H9 (cell line): Measurements from ENCODE around the gene PARD3. TPM values are rescaled to one million over a fixed set of nuclear protein-coding genes. Genes with fewer than 3 reads are reported as not detected.

Experiments used
- DNase-seq: peaks from one replicate; pipeline ENCODE4 v3.0.0-alpha.2; 2017
- H2AFZ ChIP-seq: one replicate; pipeline ENCODE4 v1.6.1; 2013; ENCODE audit warnings: mild to moderate bottlenecking, low read length, control low read depth, moderate library complexity
- H2AK5ac ChIP-seq: 2 replicates; pipeline ENCODE4 v1.6.1; 2013; ENCODE audit warnings: low read length, control low read depth, mixed read lengths; ENCODE audit not compliant: insufficient read length
- H2BK120ac ChIP-seq: one replicate; pipeline ENCODE4 v1.6.1; 2013; ENCODE audit warnings: low read depth, mild to moderate bottlenecking, low read length, control low read depth, inconsistent platforms; ENCODE audit not compliant: poor library complexity, severe bottlenecking
- H2BK12ac ChIP-seq: 2 replicates; pipeline ENCODE4 v1.6.1; 2013; ENCODE audit warnings: low read length, control low read depth, mixed read lengths, low read depth; ENCODE audit not compliant: insufficient read length
- H2BK15ac ChIP-seq: 2 replicates; pipeline ENCODE4 v1.6.1; 2013; ENCODE audit warnings: low read depth, low read length, control low read depth
- H2BK20ac ChIP-seq: one replicate; pipeline ENCODE4 v1.6.1; 2013; ENCODE audit warnings: low read depth, mild to moderate bottlenecking, low read length, control low read depth, inconsistent platforms; ENCODE audit not compliant: poor library complexity, severe bottlenecking
- H2BK5ac ChIP-seq: 2 replicates; pipeline ENCODE4 v1.6.1; 2013; ENCODE audit warnings: low read length, control low read depth, mixed read lengths; ENCODE audit not compliant: insufficient read length
- H3K14ac ChIP-seq: 2 replicates; pipeline ENCODE4 v1.6.1; 2013; ENCODE audit warnings: low read length, control low read depth; ENCODE audit not compliant: insufficient read depth
- H3K18ac ChIP-seq: 2 replicates; pipeline ENCODE4 v1.6.1; 2013; ENCODE audit warnings: low read depth, mild to moderate bottlenecking, mixed read lengths, low read length, control low read depth; ENCODE audit not compliant: insufficient read length
- H3K23ac ChIP-seq: 2 replicates; pipeline ENCODE4 v1.6.1; 2013; ENCODE audit warnings: low read length, control low read depth, mixed read lengths, low read depth; ENCODE audit not compliant: insufficient read length
- H3K23me2 ChIP-seq: 2 replicates; pipeline ENCODE4 v1.6.1; 2013; ENCODE audit warnings: low read depth, mild to moderate bottlenecking, mixed read lengths, low read length, control low read depth; ENCODE audit not compliant: insufficient read length, poor library complexity, severe bottlenecking
- H3K27ac ChIP-seq: 2 replicates; pipeline ENCODE4 v1.5.1; 2013; ENCODE audit warnings: low read length, control low read depth, mixed read lengths, low read depth; ENCODE audit not compliant: insufficient read length
- H3K27me3 ChIP-seq: 2 replicates; pipeline ENCODE4 v1.6.1; 2013; ENCODE audit warnings: low read length, control low read depth, inconsistent platforms; ENCODE audit not compliant: insufficient read depth
- H3K4ac ChIP-seq: 2 replicates; pipeline ENCODE4 v1.6.1; 2013; ENCODE audit warnings: low read depth, mild to moderate bottlenecking, control low read depth, inconsistent platforms, low read length, moderate library complexity
- H3K4me1 ChIP-seq: 2 replicates; pipeline ENCODE4 v1.6.1; 2013; ENCODE audit warnings: low read length, control low read depth, inconsistent platforms; ENCODE audit not compliant: insufficient read depth
- H3K4me2 ChIP-seq: 2 replicates; pipeline ENCODE4 v1.6.1; 2013; ENCODE audit warnings: low read length, control low read depth, mixed read lengths; ENCODE audit not compliant: insufficient read length, insufficient read depth
- H3K56ac ChIP-seq: 2 replicates; pipeline ENCODE4 v1.6.1; 2013; ENCODE audit warnings: low read depth, mild to moderate bottlenecking, mixed read lengths, low read length, control low read depth; ENCODE audit not compliant: insufficient read length
- H3K79me1 ChIP-seq: 2 replicates; pipeline ENCODE4 v1.6.1; 2013; ENCODE audit warnings: low read depth, mild to moderate bottlenecking, moderate library complexity, low read length, control low read depth, inconsistent platforms; ENCODE audit not compliant: insufficient read depth, poor library complexity, severe bottlenecking
- H3K79me2 ChIP-seq: 2 replicates; pipeline ENCODE4 v1.6.1; 2013; ENCODE audit warnings: low read length, control low read depth, inconsistent platforms; ENCODE audit not compliant: insufficient read depth
- H3K9ac ChIP-seq: 2 replicates; pipeline ENCODE4 v1.6.1; 2013; ENCODE audit warnings: low read length, control low read depth, mixed read lengths; ENCODE audit not compliant: insufficient read length; ENCODE audit errors: extremely low read depth
- H3K9me3 ChIP-seq: one replicate; pipeline ENCODE4 v1.6.1; 2013; ENCODE audit warnings: low read depth, low read length, inconsistent platforms; ENCODE audit not compliant: control insufficient read depth
- H3T11ph ChIP-seq: one replicate; pipeline ENCODE4 v1.6.1; 2013; ENCODE audit warnings: mild to moderate bottlenecking, low read length, control low read depth, inconsistent platforms
- H4K20me1 ChIP-seq: one replicate; pipeline ENCODE4 v1.6.1; 2013; ENCODE audit not compliant: control insufficient read depth, insufficient read length, insufficient read depth
- H4K5ac ChIP-seq: 2 replicates; pipeline ENCODE4 v1.6.1; 2013; ENCODE audit warnings: low read depth, mild to moderate bottlenecking, mixed read lengths, low read length, control low read depth; ENCODE audit not compliant: insufficient read length
- H4K8ac ChIP-seq: replicated peaks from 2 replicates; pipeline ENCODE4 v1.6.1; 2013; ENCODE audit warnings: low read length, control low read depth, mixed read lengths, low read depth; ENCODE audit not compliant: insufficient read length
- H4K91ac ChIP-seq: 2 replicates; pipeline ENCODE4 v1.6.1; 2013; ENCODE audit warnings: low read depth, mild to moderate bottlenecking, moderate library complexity, mixed read lengths, low read length, control low read depth; ENCODE audit not compliant: insufficient read length
- H3K27ac Mint-ChIP-seq, 3 experiments: 2 replicates in 2 of 3; 3 replicates in 1 of 3; pipeline ENCODE4 v1.8.0; 2020 to 2021; ENCODE audit warnings: mixed read lengths in 3 of 3, mild to moderate bottlenecking in 1 of 3, moderate library complexity in 1 of 3
- H3K27me3 Mint-ChIP-seq: 2 replicates; pipeline ENCODE4 v1.8.0; 2021; ENCODE audit warnings: low read depth, mild to moderate bottlenecking, moderate library complexity, mixed read lengths
- H3K36me3 Mint-ChIP-seq, 3 experiments: 2 replicates in 2 of 3; 3 replicates in 1 of 3; pipeline ENCODE4 v1.8.0; 2020 to 2021; ENCODE audit warnings: low read depth in 3 of 3, mixed read lengths in 3 of 3; ENCODE audit not compliant: insufficient read depth in 1 of 3
- H3K4me1 Mint-ChIP-seq, 2 experiments: 2 replicates each; pipeline ENCODE4 v1.8.0; 2020; ENCODE audit warnings: mixed read lengths in 2 of 2
- H3K4me3 Mint-ChIP-seq, 2 experiments: 2 replicates in 1 of 2; 3 replicates in 1 of 2; pipeline ENCODE4 v1.8.0; 2020 to 2021; ENCODE audit warnings: mild to moderate bottlenecking in 2 of 2, mixed read lengths in 2 of 2, moderate library complexity in 1 of 2
- H3K9me3 Mint-ChIP-seq, 2 experiments: 2 replicates in 1 of 2; 3 replicates in 1 of 2; pipeline ENCODE4 v1.8.0; 2020; ENCODE audit warnings: mild to moderate bottlenecking in 2 of 2, mixed read lengths in 2 of 2, moderate library complexity in 1 of 2
- WGBS: extraction: QIAGEN DNeasy Blood & Tissue Kit; methylation state at CpG from one replicate; pipeline ENCODE4 v1.1.7; 2013; ENCODE audit warnings: missing lambda C conversion rate, low lambda C conversion rate, mixed read lengths; ENCODE audit not compliant: insufficient read length; ENCODE audit errors: extremely low coverage; 5-methylcytosine and 5-hydroxymethylcytosine counted together
- total RNA-seq: library from RNA; stranded (reverse); gene quantifications from 2 replicates; pipeline ENCODE4 v1.2.1, GENCODE V29; 2021
- TF ChIP-seq, protein P1 (sequence below): fragments of 200-600 bp; sonication (generic); conservative IDR thresholded peaks from 3 replicates; pipeline ENCODE4 v1.8.0; 2021; ENCODE audit warnings: antibody characterized with exemption, mild to moderate bottlenecking

PARD3 gene
- total RNA-seq, 1 experiment from 2014 or later = 44.7 TPM

DNA sequence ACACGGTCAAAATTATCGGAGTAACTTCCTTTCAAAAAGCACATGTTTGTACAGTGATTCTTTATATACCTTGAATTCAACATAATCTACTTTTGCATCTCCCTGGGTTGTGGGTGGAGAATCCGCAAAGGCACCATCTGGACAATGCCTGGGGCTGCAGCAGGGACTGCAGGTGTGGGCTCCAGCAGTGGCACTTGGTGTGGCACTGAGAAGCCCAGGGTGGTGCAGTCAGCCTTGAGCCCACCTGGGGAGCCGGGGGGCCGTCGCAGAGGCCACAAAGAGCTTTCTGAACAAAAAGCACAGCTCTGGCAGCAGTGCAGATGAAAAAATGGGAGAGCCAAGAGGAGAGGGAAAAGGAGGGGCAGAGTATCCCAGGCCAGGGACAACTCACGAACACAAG, 22.2 kb downstream of the PARD3 start:
- H3K4me1 Mint-ChIP-seq = peaks cover 37 to 43% of the 10 kb centered on the region in 2 experiments
- H3K79me2 ChIP-seq = peaks cover 29% of the 10 kb centered on the region; the same call in 1 of the 2 replicates
- H3K23ac ChIP-seq = no peak overlapping the region
- no peak overlapping the region for H3T11ph ChIP-seq
- no peaks in the 10 kb centered on the region for H3K27me3 Mint-ChIP-seq
- no peaks in the 10 kb centered on the region for H3K4me1 ChIP-seq
- no peak overlapping the region for H3K4ac ChIP-seq
- H3K4me3 Mint-ChIP-seq = peak overlapping the region in 1 of 2 experiments; percentile 8; a peak in 2 of 5 replicates
- DNase-seq = no peak
- no peak overlapping the region for H3K14ac ChIP-seq
- no peak overlapping the region for H2BK20ac ChIP-seq
- no peak overlapping the region for H3K27ac ChIP-seq
- WGBS = no CpG with 5 or more reads among the region's 7 CpGs
- H2BK120ac ChIP-seq = no peak overlapping the region
- H2BK15ac ChIP-seq = no peak overlapping the region
- peaks cover 12% of the 10 kb centered on the region for H3K79me1 ChIP-seq
- H4K8ac ChIP-seq = no peak overlapping the region
- H2AK5ac ChIP-seq = no peak overlapping the region
- H3K9me3 Mint-ChIP-seq = peaks cover 0 to 3% of the 10 kb centered on the region in 2 experiments; a peak in 1 of 5 replicates
- H3K56ac ChIP-seq = no peak overlapping the region
- H3K27me3 ChIP-seq = no peaks in the 10 kb centered on the region
- H3K18ac ChIP-seq = no peak overlapping the region
- no peak overlapping the region for H3K4me2 ChIP-seq
- H3K9me3 ChIP-seq = no peaks in the 10 kb centered on the region
- TF ChIP-seq, protein P1, sequence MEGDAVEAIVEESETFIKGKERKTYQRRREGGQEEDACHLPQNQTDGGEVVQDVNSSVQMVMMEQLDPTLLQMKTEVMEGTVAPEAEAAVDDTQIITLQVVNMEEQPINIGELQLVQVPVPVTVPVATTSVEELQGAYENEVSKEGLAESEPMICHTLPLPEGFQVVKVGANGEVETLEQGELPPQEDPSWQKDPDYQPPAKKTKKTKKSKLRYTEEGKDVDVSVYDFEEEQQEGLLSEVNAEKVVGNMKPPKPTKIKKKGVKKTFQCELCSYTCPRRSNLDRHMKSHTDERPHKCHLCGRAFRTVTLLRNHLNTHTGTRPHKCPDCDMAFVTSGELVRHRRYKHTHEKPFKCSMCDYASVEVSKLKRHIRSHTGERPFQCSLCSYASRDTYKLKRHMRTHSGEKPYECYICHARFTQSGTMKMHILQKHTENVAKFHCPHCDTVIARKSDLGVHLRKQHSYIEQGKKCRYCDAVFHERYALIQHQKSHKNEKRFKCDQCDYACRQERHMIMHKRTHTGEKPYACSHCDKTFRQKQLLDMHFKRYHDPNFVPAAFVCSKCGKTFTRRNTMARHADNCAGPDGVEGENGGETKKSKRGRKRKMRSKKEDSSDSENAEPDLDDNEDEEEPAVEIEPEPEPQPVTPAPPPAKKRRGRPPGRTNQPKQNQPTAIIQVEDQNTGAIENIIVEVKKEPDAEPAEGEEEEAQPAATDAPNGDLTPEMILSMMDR = no peak
- H2BK5ac ChIP-seq = no peak overlapping the region
- peaks cover 2% of the 10 kb centered on the region for H4K20me1 ChIP-seq
- H3K23me2 ChIP-seq = no peaks in the 10 kb centered on the region
- H3K36me3 Mint-ChIP-seq = peaks cover 2 to 4% (median 2%) of the 10 kb centered on the region in 3 experiments; a peak in 5 of 7 replicates
- peak overlapping the region; percentile 37 to 91 (median 67); a peak in 6 of 7 replicates for H3K27ac Mint-ChIP-seq
- no peak overlapping the region for H4K91ac ChIP-seq
- H3K9ac ChIP-seq = no peak overlapping the region
- no peak overlapping the region for H2BK12ac ChIP-seq
- H2AFZ ChIP-seq = no peak overlapping the region
- no peak overlapping the region for H4K5ac ChIP-seq
